Prostate gland (tissue), 2 donors: ENCODE measurements around the gene SYNPR.

Experiments
- POLR2AphosphoS5 ChIP-seq: sonication (generic); formaldehyde crosslinking; IDR thresholded peaks from one replicate; pipeline ENCODE4 v1.6.1; 2017; ENCODE audit warnings: antibody characterized with exemption
- TF ChIP-seq, protein P1 (sequence below), 4 experiments: fragments of 200-600 bp in 2 of 4; fragments of 450-650 bp in 2 of 4; sonication (generic) in 2 of 4; IDR thresholded peaks; 1 replicate in 3 of 4; 2 replicates in 1 of 4; pipeline ENCODE4 v1.5.1; 2016 to 2019; ENCODE audit warnings: antibody characterized with exemption in 4 of 4, mild to moderate bottlenecking in 2 of 4, moderate library complexity in 2 of 4

DNA sequence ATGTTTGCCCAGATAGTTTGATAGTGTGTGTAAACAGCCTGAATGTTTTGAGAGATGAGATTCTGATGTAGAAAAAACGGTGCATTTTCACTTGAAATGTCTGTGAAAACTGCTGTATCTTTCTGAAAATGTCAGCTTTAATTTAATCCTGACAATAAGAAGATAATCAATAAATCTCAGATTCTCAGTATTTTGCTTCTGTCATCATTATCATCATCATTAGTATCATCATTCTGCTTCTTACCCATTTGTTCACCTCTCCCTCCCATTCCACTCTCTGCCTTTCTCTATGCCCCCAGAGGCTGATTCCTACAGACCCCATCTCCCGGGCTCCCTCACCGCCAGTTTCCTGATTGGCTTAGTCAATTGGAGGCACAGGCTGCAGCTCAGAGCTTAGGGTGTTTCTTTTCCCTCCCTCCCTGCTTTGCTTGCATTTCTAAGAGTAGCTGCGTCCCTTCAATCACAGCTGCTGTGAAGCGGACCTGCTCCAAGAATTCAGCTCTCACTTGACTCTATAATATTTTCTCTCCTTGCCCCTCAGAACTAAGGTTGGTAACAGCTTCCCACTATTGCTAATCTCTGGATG, 366.2 kb downstream of the SYNPR start:
- no peak for TF ChIP-seq POLR2AphosphoS5
- TF ChIP-seq, protein P1, sequence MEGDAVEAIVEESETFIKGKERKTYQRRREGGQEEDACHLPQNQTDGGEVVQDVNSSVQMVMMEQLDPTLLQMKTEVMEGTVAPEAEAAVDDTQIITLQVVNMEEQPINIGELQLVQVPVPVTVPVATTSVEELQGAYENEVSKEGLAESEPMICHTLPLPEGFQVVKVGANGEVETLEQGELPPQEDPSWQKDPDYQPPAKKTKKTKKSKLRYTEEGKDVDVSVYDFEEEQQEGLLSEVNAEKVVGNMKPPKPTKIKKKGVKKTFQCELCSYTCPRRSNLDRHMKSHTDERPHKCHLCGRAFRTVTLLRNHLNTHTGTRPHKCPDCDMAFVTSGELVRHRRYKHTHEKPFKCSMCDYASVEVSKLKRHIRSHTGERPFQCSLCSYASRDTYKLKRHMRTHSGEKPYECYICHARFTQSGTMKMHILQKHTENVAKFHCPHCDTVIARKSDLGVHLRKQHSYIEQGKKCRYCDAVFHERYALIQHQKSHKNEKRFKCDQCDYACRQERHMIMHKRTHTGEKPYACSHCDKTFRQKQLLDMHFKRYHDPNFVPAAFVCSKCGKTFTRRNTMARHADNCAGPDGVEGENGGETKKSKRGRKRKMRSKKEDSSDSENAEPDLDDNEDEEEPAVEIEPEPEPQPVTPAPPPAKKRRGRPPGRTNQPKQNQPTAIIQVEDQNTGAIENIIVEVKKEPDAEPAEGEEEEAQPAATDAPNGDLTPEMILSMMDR (IDR thresholded peaks at IDR 0.05) = no peak
